ENCODE data around the gene PDK2. TPM values are rescaled to one million over a fixed set of nuclear protein-coding genes. Genes with fewer than 3 reads are reported as not detected.
A peak's percentile ranks its signal among the peaks of the same experiment; 100 is the strongest.

PDK2 gene
- total and polyA plus RNA-seq, 9 of the 15 experiments (the other 6 are each of a cell fraction or from before 2014, with no cell fraction given) = 0.03 to 2.5 (median 1.4) TPM

DNA sequence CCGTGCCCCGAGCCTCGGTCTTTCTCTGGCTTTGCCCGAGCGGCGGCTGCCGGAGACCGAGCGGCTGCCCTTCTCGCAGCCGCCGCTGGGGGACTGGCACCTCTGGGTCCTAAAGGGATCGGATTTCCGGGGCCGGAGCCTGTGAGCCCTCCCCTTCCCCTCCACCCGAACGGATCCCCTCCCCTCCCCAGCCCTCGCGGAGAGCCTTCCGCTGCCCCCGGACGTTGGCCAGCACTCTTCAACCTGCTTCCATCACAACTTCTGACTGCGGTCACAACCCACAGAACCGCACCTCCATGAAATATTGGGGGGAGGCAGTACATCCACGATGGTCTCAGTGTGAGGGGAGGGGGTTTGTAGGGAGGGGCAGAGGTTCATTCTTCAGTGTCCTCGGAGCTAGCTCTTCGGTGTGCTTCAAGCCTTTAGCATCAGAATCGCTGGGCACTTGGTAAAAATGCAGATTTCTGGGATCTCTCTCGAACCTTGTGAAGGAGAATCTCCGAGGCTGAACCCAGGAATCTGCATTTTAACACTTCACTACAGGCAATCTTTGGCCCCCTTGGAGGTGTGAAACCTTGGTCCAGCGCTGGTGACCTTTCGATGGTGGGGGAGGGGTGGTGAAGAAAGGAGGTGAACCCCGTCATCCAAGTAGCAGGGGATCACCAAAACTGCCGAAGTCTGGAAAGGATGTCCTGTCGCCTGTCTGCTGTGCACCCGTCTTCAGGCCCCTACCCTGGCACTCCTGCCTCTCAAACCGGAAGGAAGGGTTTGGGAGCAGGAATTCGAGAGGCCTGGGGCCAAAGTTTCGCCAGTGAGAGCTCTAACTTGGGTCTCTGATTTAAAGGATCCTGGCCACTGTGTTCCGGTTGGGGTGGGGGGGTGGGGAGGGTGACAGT is 56.1 kb downstream of the PDK2 start (continued):
- TF ChIP-seq, protein P1, sequence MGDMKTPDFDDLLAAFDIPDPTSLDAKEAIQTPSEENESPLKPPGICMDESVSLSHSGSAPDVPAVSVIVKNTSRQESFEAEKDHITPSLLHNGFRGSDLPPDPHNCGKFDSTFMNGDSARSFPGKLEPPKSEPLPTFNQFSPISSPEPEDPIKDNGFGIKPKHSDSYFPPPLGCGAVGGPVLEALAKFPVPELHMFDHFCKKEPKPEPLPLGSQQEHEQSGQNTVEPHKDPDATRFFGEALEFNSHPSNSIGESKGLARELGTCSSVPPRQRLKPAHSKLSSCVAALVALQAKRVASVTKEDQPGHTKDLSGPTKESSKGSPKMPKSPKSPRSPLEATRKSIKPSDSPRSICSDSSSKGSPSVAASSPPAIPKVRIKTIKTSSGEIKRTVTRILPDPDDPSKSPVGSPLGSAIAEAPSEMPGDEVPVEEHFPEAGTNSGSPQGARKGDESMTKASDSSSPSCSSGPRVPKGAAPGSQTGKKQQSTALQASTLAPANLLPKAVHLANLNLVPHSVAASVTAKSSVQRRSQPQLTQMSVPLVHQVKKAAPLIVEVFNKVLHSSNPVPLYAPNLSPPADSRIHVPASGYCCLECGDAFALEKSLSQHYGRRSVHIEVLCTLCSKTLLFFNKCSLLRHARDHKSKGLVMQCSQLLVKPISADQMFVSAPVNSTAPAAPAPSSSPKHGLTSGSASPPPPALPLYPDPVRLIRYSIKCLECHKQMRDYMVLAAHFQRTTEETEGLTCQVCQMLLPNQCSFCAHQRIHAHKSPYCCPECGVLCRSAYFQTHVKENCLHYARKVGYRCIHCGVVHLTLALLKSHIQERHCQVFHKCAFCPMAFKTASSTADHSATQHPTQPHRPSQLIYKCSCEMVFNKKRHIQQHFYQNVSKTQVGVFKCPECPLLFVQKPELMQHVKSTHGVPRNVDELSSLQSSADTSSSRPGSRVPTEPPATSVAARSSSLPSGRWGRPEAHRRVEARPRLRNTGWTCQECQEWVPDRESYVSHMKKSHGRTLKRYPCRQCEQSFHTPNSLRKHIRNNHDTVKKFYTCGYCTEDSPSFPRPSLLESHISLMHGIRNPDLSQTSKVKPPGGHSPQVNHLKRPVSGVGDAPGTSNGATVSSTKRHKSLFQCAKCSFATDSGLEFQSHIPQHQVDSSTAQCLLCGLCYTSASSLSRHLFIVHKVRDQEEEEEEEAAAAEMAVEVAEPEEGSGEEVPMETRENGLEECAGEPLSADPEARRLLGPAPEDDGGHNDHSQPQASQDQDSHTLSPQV (IDR thresholded peaks at IDR 0.05) = no peak
- TF ChIP-seq SRSF7 (optimal IDR thresholded peaks at IDR 0.05; ENCODE audit: low read depth, low read length) (no peak), MYC (IDR thresholded peaks at IDR 0.05; ENCODE audit: low read depth, low read length) (no peak), MYC (CRISPR knock-in tag; IDR thresholded peaks at IDR 0.05; ENCODE audit: borderline replicate concordance, low read depth) (peak; percentile 27; the same call in 1 of the 2 replicates), CAMTA2 (CRISPR knock-in tag; conservative IDR thresholded peaks at IDR 0.05) (no peak), SRSF1 (IDR thresholded peaks at IDR 0.05; ENCODE audit: low read depth, low read length) (no peak), ZC3H11A (IDR thresholded peaks at IDR 0.05; ENCODE audit: low read depth, low read length) (no peak), POLR3G (IDR thresholded peaks at IDR 0.05; ENCODE audit: extremely low read depth, insufficient read length, insufficient replicate concordance) (no peak), ZNF77 (CRISPR knock-in tag; IDR thresholded peaks at IDR 0.05) (no peak), PHB (CRISPR knock-in tag; IDR thresholded peaks at IDR 0.05) (no peak), HIVEP1 (CRISPR knock-in tag; IDR thresholded peaks at IDR 0.05) (no peak), POLR2G (IDR thresholded peaks at IDR 0.05; ENCODE audit: low read depth, low read length) (no peak; the same call in 1 of the 2 replicates), MTF1 (CRISPR knock-in tag; IDR thresholded peaks at IDR 0.05; ENCODE audit: borderline replicate concordance) (no peak), FOXJ2 (tag; IDR thresholded peaks at IDR 0.05) (no peak), NRF1 (conservative IDR thresholded peaks at IDR 0.05 in 1 of 2, IDR thresholded peaks at IDR 0.05 in 1 of 2) (no peak), TGIF2 (CRISPR knock-in tag; IDR thresholded peaks at IDR 0.05) (no peak), KDM1A (IDR thresholded peaks at IDR 0.05) (0 out of 4 replicates have a peak, but pooled peaks of 1 of the 2 experiments have one; percentile 38)
- TF ChIP-seq, protein P2, sequence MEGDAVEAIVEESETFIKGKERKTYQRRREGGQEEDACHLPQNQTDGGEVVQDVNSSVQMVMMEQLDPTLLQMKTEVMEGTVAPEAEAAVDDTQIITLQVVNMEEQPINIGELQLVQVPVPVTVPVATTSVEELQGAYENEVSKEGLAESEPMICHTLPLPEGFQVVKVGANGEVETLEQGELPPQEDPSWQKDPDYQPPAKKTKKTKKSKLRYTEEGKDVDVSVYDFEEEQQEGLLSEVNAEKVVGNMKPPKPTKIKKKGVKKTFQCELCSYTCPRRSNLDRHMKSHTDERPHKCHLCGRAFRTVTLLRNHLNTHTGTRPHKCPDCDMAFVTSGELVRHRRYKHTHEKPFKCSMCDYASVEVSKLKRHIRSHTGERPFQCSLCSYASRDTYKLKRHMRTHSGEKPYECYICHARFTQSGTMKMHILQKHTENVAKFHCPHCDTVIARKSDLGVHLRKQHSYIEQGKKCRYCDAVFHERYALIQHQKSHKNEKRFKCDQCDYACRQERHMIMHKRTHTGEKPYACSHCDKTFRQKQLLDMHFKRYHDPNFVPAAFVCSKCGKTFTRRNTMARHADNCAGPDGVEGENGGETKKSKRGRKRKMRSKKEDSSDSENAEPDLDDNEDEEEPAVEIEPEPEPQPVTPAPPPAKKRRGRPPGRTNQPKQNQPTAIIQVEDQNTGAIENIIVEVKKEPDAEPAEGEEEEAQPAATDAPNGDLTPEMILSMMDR (IDR thresholded peaks at IDR 0.05 in 2 of 3, conservative IDR thresholded peaks at IDR 0.05 in 1 of 3; ENCODE audit: insufficient read depth in 2 of 3, low read depth in 1 of 3, low read length in 3 of 3) = peak; percentile 47 to 74 (median 67)
- TF ChIP-seq, protein P3, sequence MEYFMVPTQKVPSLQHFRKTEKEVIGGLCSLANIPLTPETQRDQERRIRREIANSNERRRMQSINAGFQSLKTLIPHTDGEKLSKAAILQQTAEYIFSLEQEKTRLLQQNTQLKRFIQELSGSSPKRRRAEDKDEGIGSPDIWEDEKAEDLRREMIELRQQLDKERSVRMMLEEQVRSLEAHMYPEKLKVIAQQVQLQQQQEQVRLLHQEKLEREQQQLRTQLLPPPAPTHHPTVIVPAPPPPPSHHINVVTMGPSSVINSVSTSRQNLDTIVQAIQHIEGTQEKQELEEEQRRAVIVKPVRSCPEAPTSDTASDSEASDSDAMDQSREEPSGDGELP (CRISPR knock-in tag; IDR thresholded peaks at IDR 0.05; ENCODE audit: borderline replicate concordance) = peak; percentile 20; the same call in 1 of the 2 replicates
- TF ChIP-seq, protein P4, sequence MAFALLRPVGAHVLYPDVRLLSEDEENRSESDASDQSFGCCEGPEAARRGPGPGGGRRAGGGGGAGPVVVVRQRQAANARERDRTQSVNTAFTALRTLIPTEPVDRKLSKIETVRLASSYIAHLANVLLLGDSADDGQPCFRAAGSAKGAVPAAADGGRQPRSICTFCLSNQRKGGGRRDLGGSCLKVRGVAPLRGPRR (CRISPR knock-in tag; IDR thresholded peaks at IDR 0.05) = no peak

All from K562 (cell line).